NCI-H1930 (cell line): ENCODE results near the gene RAP1GAP.

Experiments
- DNase-seq, 2 experiments: peaks; one replicate each; lab custom pipeline; 2025; lab: John Stamatoyannopoulos, UW

Gene RAP1GAP

DNA sequence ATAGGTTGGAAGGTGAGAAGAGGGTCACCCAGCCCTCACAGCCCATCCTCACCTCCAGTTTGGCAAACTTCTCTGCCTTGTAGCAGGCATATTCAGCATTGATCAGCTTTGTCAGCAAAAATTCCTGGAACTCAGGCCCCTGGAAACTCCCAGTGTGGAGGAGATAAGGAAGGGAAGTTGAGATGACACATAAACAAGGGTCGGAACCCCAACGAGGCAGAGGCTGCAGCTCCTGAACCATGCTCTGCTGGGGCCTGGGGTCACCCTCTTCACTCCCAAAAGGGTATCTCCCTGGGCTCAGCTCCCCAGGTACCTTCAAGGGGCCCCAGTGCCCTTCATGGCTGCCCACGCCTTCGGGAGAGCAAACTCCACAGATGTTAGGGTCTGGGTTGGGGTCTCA, 60.4 kb downstream of the RAP1GAP start:
- no peak for DNase-seq

DNA sequence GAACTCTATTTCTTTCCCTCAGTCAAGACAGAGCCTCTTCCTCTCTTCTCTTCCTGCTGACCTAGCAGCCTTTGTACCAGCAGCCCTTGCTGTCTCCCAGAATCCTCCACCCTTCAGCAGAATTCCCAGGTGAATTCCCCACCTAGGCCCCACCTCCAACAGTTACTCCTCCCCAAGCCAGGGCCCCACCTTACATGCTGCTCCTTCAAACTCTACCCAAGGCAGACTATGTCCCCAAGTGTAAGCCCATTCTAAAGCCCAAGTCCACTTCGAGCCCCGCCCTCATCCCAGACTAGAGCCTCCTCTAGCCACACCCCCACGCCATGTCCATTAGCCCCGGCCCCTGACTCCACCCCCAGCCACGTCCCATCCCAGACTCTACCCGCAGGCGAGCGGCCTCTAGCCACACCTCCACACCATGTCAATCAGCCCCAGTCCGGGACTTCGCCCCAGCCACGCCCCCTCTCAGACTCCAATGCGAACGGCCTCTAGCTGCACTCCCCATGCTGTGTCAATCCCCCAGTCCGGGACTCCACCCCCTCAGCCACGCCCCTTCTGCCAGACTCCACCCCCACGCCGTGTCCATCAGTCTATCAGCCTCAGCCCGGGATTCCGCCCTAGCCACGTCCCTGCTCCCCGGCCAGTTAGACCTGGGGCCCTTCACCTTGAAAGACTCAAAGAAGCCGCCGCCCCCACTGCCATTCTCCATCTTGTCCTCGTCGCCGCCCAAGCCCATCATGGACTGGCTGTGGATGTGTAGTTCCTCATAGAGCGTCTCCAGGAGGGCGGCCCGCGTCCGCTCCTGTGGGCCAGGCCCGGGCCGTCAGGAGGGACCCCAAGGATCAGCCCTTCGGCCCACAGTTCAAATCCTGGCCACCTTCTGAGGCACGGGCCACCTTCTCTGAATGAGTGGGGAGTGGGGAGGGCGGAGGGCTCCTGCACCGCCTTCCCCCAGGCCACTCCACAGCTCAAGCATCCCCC, 61.3 kb downstream of the RAP1GAP start:
- no peak for DNase-seq

DNA sequence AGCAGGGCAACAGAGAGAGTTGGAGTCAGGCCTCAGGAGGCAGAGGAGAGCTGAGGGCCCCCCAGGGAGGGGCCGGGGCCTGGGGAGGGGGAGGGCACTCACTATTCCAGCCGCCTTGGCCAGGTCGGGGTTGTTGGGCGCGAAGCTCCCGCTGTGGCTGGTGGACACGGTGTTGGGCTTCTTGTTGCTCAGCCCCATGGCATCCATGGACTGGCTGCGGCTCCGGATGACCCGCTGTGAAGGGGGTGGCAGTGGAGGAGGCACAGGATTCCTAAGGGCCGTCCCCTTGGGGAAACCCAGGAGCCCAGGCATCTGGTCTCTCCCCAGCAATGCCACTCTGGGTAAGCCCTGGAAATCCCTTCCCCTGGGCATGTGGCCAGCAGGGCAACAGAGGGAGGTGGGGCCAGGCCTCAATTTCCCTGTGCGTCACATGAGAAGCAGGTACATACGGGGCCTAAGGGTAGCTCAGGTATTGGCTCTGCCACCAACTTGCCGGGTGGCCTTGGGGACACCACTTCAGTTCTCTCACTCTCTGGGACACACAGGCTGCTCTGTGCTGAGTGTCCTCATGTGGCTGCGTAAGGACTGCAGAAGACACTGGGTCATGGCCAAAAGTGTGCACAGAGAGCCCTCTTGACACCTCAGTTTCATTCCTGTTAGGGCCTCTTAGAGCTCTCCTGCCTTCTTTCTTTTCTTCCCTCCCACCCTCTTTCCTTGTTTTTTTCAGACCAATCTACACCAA, 63.0 kb downstream of the RAP1GAP start:
- no peak for DNase-seq

DNA sequence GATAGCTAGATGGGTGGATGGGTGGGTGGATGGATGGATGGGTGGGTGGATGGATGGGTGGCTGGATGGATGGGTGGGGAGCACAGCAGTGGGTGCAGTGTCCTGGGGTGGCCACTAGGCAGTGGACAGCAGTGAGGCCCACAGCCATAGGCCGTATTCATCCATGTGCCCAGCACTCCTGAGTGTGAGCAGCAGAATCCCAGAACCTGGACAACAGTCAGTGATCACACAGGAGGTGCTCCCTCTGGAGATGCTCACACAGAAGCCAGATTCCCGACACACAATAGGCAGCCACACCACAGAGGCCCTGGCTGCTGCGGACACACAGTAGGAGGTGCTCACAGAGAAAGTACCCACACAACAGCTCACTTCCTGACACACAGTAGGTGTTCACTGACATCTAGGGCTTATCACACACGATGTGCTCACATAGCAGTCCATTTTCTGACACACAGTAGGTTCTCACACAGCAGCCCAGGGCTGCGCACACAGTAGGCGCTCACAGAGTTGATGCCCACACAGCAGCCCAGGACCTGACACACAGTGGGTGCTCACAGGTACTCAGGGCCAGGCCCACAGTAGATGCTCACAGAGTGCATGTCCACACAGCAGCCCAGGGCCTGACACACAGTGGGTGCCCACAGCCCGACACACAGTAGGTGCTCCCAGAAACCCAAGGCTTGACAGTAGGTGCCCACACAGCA, 64.0 kb downstream of the RAP1GAP start:
- DNase-seq = no peak

DNA sequence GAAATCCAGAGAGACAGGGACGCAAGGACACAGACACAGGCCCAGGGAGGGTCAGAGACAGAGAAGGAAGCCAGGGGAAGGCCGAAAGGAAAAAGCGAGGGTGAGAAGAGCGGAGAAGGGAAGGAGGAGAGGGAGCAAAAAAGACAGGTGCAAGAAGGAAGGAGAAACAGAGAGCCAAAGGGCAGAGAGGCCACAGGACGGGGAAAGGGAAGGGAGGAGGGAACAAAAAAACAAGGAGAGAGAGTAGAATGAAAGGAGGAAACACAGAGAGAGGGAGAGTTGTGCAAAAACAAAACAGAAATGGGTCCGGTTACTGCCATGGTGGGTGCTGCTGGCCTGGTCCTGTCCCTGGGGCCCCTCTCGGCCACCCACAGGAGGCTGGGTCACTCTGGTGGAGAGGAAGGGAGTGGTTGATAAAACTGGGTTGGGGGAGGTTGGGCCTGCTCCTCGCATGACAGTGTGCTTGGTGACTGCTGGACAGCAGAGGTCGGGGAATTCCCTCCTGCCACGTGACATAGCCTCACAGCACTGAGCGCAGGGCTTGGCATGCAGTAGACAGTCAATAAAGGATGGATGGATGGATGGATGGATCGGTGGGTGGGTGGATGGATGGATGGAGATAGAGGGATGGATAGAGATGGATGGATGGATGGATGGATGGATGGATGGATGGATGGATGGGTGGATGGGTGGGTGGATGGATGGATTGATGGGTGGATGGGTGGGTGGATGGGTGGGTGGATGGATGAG, 64.8 kb downstream of the RAP1GAP start:
- DNase-seq = no peak

DNA sequence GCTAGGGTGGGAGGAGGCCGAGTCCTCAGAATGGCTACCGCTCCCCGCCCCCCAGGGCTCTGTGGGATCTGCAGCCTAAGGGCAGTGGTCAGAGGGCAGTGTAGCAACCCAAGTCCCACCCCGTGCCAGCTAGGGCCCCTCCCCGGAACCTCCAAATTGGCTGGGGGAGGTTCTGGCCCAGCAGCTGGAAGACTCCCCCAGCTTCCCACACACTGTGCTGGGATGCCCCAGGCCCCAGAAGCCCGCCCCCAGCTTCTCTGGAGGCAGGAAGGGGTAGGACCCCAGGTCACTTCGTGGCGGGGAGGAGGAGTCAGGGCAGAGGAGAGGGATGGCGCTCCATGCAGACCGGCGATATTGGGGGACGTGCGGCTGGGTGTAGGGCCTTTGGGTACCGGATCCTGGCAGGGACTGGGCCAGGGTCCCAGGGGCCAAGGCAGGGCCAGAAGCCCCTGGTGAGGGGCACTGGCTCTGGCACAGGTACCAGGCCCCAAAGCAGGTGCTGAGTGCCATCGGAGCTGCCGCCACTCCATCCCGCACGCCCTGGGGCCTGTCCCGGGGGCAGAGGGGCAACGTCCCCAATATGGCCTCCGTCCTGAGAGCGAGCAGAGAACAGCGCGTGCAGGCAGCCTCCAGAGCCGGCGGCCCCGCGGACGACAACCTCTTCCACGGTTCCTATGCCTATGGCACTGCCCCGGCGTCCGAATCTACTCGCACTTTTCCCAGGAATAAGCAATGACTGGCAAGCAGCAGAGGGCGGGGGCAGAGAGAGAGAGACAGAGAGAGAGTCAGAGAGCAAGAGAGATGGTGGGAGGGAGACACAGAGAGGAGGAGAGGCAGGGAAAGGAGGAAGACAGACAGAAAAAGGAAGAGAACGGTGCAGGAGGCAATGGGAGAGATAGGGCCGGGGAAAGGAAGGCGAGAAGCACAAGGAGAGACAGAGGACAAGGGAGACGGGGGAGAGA, 65.7 kb downstream of the RAP1GAP start:
- no peak for DNase-seq

DNA sequence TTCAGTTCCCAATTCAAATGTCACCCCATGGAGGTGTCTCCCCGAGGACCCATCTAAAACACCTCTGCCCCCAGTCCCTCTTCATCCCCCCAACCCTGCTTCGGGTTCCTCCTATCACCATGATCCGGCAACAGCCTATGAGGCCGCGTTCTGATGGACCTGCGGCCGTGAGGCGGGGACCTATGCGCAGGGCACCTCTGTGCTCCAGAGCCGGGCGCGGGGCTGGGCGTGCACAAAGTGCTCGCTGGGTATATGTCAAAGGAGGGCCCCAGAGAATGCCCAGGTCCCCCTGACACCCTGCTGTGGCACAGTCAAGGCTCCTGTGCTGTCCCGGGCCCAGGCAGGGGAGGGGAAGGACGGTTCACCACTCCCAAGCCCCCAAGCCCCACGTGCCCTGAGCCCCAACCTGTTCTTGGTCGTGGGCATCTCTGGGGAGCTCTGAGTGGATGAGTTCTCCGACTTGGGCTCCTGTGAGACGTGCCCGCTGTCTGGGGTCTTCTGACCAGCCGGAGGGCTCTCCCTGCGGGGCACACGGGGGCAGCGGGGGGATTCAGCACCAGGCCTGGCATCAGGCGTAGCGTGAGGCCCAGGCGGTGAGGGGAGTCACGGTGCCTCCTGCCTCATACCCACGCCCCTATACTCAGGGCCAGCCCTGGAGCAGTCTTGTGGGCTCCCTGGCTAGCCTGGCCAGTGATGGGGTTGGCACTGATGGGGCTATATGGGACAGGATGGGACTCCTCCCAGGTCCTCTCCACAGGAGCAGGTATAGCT, 67.7 kb downstream of the RAP1GAP start:
- no peak for DNase-seq

DNA sequence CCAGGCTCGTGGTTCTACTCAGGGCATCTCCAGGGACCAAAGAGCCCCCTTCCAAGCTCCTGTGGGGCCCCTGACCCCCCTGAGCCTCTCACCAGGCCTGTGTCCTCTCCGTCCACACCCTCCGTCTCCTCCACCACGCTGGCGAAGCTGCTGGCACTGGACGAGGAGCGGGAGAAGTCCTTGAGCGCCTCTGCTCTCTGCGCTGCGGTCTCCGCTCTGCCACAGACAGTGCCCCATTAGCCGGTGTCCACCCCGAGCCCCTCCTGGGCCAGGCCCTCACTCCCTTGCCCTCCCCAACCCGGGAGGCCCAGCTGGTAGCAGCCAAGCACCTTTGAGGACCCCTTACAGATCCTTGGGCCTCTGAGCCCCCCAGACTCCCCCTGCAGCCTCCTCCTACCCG, 69.8 kb downstream of the RAP1GAP start:
- DNase-seq = no peak

DNA sequence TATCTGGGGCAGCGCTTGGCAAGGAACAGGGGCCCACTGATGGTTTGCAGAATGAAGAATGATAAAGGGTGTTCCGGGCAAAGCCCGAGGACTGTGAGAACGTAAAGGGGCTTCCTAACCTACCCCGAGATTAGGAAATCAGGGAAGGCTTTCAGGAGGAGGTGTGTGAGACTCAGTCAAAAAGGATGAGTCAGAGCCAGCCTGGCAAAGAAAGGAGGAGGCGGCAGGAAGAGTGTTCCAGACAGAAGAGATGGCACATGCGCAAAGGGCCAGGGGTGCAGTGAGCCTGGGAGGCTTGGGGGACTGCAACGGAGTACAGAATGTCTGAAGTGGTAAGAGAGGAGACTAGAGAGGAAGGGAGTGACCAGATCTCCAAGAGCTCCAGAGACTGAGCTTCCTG, 70.3 kb downstream of the RAP1GAP start:
- DNase-seq = no peak

DNA sequence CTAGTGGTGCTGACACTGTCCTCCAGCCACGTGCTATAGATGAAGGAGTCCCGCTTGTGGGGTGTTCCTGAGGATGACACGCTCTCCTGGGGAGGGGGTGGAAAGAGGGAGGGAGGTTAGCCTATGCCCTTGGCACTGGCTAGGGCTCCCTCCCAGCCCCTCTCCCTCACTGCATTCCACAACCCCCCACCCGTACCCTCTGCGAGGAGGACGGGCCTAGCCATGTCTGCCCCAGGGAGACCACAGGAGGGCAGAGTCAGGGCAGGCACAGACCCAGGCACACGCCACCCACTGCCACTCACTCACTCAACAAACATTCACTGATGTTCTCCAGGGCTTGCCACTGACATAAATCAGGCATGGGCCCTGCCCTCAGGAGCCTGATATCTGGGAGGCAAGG, 70.7 kb downstream of the RAP1GAP start:
- DNase-seq = no peak

DNA sequence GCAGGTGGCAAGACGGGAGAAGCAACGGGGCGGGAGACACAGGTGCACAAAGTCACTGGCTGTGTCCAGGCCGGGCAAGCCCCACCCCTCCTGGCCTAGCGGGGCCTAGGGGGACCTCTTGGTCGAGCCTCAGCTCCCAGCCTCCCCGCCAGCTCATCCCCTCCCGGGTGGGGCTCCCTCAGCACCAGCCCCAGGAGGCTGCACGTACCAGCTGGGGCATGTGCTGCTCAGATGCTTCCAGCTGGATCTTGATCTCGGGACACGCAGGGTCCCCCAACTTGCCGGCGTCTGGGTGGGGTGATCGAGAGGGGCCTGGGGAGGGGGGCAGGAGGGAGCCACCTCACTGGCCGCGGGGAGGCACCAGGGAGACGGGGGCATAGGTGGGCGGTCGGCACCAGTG, 71.4 kb downstream of the RAP1GAP start:
- no peak for DNase-seq

DNA sequence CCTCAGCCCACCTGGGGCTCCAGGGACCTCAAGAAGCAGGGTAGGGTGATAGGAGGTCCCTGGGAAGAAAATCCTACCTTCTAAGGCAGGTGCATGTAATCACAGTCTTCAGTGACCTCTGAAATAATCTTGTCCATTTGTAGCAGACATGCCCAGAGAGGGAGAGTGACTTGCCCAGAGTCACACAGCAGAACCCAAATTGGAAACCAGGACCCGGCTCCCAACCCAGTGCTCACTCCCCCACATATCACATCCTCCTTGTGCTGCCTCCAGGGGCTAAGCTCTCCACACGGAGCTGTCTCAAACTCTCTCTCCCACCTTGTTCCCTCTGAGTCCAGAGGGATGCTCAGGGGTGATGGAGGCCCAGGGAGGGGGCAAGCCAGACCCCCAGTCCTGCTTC, 72.5 kb downstream of the RAP1GAP start:
- no peak for DNase-seq

DNA sequence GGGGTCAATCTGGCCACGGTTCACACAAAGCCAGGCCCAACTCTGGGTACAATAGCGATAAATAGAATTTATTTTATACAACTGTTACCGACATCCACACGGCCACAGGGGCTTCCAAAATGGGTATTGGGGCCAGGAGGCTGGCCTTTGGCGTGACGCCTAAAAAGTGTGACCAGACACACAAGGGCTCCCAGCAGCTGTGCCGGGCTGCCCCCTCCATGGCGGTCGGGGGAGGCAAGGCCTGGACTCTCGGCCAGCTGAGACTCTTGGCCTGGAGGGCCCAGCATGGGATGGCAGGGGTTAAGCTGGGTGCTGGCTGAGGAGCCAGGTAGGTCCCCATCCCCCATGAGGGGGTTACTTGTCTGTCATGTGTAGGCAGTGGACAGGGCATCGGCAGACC, 73.0 kb downstream of the RAP1GAP start:
- no peak for DNase-seq

DNA sequence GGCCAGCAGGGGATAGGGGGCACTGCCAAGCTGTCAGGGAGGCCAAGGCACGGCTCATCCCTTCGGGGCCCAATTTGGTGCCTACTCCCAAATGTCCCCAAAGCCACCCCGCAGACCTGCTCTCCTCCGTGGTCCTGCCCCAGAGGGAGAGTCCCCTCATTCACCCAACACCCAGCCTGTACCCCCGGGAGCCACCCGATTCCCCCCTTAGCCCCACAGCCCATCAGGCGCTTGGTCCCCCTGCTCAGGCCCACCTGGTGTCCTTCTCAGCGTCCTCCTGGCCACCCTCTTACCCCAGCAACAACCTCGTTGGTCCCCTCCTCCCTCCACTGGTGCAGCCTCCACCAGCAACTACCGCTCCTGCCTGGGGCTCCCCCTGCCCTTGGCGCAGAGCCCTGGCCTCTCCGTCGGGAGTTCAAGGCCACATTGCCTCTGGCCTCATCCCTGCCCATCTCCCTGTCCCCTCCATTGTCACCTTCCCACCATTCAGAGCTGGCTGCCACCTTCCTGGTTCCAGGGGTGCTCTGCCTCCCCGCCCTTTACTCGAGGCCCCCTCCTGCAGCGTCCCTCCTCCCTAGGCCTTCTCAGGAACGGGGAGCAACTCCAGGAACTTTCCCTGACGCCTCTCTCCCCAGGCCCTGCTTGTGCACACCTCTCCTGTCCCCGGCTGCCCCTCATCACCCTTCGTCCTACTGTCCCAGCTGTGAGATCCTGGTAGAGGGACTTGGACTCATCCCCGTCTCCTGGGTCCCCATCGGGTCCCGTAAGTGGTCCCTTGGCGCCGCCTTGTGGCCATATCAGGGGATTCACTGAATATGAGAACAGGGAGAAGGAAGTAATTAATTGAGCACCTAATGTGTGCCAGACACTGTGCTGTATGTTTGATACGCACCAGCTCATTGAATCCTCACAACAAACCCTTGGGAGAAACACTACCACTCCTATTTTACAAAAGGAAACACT, 73.9 kb downstream of the RAP1GAP start:
- DNase-seq = peak; percentile 29 to 31

DNA sequence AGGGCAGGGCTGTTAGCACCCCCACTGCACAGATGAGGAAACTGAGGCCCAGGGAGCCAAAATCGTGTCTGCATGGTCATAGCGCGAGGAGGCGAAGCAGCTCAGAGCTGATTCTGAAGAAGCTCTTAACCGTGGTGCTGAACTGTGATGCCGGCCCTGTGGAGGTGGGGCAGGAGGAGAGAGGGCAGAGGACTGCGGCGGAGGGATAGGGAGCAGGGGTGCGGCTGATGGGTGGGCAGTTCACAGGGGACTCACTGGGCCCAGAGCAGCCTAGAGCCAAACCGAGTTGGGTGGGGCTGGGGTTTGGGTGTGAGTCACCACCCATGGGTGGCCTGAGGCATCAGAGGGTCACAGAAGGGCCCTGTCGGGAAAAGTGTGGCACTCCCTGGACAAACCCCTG, 74.7 kb downstream of the RAP1GAP start:
- no peak for DNase-seq

DNA sequence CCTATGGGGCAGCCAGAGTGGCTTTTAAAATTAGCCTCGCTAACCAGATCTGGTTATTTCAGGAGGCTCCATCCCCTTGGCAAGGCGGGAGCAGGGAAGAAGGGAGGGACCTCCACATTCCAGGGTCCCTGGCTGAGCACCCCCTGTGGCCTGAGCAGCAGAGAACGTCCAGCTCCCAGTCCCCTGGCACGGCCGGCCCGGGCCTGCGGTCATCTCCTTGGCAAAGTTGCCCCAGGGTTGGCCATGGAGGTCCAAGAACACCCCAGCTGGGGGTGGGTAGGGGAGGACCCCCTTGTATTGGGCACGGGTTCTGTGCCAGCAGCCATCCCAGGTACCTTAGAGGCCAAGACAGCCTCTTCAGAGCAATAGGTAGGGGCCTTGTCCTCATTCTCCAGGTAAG, 75.9 kb downstream of the RAP1GAP start:
- no peak for DNase-seq

DNA sequence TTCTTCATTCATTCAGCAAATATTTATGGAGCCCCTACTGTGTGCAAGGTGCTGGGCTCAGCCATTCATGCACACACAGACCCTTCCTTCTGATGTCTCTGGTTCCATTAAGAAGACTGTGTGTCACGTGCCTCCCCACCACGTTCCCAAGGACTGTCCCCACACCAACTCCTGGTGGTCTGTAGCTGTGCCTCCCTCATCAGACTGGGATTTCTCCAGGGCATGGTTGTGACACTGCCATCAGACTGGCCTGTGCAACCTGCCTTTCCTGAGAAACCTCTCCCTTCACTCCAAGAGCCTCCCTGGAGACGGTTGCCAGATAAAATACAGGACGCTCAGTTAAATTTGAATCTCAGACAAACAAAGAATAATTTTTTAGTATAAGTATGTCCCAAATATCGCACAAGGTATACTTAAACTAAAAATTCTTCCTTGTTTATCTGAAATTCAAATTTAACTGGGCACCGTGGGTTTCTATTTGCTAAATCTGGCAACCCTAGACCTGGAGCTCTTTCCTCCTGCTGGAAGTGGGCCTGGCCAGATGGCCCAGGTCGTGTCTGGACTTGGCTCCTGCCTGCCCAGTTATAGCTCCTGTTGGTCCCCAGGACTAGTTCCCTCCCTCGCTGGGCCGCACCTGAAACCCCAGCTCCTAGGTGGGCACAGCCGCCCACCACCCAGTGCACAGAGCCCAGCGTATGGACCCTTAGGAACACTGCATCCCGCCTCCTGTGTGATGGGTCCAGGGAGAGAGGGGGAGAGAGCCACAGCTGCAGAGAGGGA, 76.9 kb downstream of the RAP1GAP start:
- no peak for DNase-seq

DNA sequence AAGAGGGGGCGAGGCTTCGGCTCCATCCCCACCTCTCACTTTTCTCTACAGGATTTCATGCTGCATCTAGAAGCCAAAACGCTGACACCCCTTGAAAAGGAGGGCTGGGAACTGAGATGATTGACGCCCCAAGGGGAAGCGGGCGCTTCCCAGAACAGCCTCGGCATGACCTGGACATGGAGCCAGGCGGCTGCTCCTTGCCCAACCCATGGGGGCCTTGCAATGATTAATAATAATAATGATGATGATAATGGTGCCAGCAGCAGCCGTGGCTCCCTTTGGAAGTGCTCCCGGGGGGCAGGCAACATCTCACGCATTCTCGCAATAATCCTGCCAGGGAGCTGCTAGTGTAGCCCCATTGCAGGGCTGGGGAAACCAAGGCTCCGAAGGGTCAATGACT, 78.2 kb downstream of the RAP1GAP start:
- no peak for DNase-seq
